ENCODE measurements around the gene RAB7B.
A peak's percentile ranks its signal among the peaks of the same experiment; 100 is the strongest.

Gene RAB7B

GRCh38 chr1:205993068-205993467 lies 10.1 kb downstream of the RAB7B start:
- peak; percentile 29 for DNase-seq

- no peak for DNase-seq
Measured at GRCh38 chr1:205992218-205992882, 10.8 kb downstream of the RAB7B start.

GRCh38 chr1:205991237-205991636 lies 12.0 kb downstream of the RAB7B start:
- DNase-seq, result no peak

GRCh38 chr1:205990226-205990625 lies 13.0 kb downstream of the RAB7B start:
- DNase-seq, result no peak

GRCh38 chr1:205989786-205990185 lies 13.4 kb downstream of the RAB7B start:
- no peak for DNase-seq

- DNase-seq, result no peak
Measured at GRCh38 chr1:205988585-205988995, 14.6 kb downstream of the RAB7B start.

- DNase-seq, result no peak
Measured at GRCh38 chr1:205986861-205987260, 16.3 kb downstream of the RAB7B start.

GRCh38 chr1:205986292-205986691 lies 16.9 kb downstream of the RAB7B start:
- no peak for DNase-seq

GRCh38 chr1:205985330-205986005 lies 17.7 kb downstream of the RAB7B start:
- no peak for DNase-seq

GRCh38 chr1:205983925-205984725 lies 19.1 kb downstream of the RAB7B start:
- peak; percentile 82 for DNase-seq

GRCh38 chr1:205981257-205981656 lies 21.9 kb downstream of the RAB7B start:
- no peak for DNase-seq

GRCh38 chr1:205980237-205980870 lies 22.8 kb downstream of the RAB7B start:
- no peak for DNase-seq

GRCh38 chr1:205979301-205979700 lies 23.9 kb downstream of the RAB7B start:
- DNase-seq, result no peak

- DNase-seq, result no peak
Measured at GRCh38 chr1:205978676-205979075, 24.5 kb downstream of the RAB7B start.

- DNase-seq, result peak; percentile 82
Measured at GRCh38 chr1:205977402-205978014, 25.7 kb downstream of the RAB7B start.

GRCh38 chr1:205976708-205977401 lies 26.3 kb downstream of the RAB7B start:
- DNase-seq, result peak; percentile 92

GRCh38 chr1:205976036-205976435 lies 27.2 kb downstream of the RAB7B start:
- DNase-seq, result no peak

GRCh38 chr1:205975387-205975998 lies 27.7 kb downstream of the RAB7B start:
- no peak for DNase-seq

GRCh38 chr1:205974712-205975111 lies 28.5 kb downstream of the RAB7B start:
- DNase-seq, result no peak

- no peak for DNase-seq
Measured at GRCh38 chr1:205973377-205974232, 29.6 kb downstream of the RAB7B start.

Measured in islet precursor cell (in vitro differentiated cells).